Heart right ventricle (tissue), 16 donors: Measurements from ENCODE around the gene ETNK2. TPM values are rescaled to one million over a fixed set of nuclear protein-coding genes. Genes with fewer than 3 reads are reported as not detected.

Experiments used
- ATAC-seq, 8 donors: fragments of 200-7000 bp; cut with Tn5 transposase; one replicate each; pipeline ENCODE4 v1.9.1; 2020; ENCODE audit warnings: mild to moderate bottlenecking in 8 of 8, moderate library complexity in 8 of 8, moderate number of reproducible peaks in 1 of 8
- DNase-seq, 2 donors: peaks; one replicate each; pipeline ENCODE4 v3.0.0-alpha.2; 2020
- H3K27ac ChIP-seq, 10 donors: fragments of 200-600 bp; sonication (generic) in 2 of 10; one replicate each; pipeline versions ENCODE4 v1.5.0 to v1.8.0; 2020 to 2022; ENCODE audit warnings: mild to moderate bottlenecking in 3 of 10
- H3K27me3 ChIP-seq, 7 donors: fragments of 200-600 bp; one replicate each; pipeline ENCODE4 v1.8.0; 2021 to 2022; ENCODE audit warnings: mild to moderate bottlenecking in 2 of 7
- H3K36me3 ChIP-seq, 9 donors: fragments of 200-600 bp; sonication (generic) in 1 of 9; one replicate each; pipeline versions ENCODE4 v1.5.0 to v1.8.0; 2020 to 2022; ENCODE audit warnings: mild to moderate bottlenecking in 2 of 9
- H3K4me1 ChIP-seq, 9 donors: fragments of 200-600 bp; sonication (generic) in 1 of 9; one replicate each; pipeline versions ENCODE4 v1.5.0 to v1.8.0; 2020 to 2022; ENCODE audit warnings: mild to moderate bottlenecking in 4 of 9
- H3K4me3 ChIP-seq, 10 donors: fragments of 200-600 bp; sonication (generic) in 2 of 10; one replicate each; pipeline versions ENCODE4 v1.5.0 to v1.8.0; 2020 to 2022; ENCODE audit warnings: mild to moderate bottlenecking in 7 of 10, moderate library complexity in 2 of 10
- H3K9me3 ChIP-seq, 11 donors: fragments of 200-600 bp in 10 of 11; sonication (generic) in 2 of 11; one replicate each; pipeline versions ENCODE4 v1.5.0 to v1.8.0; 2013 to 2022; ENCODE audit warnings: mild to moderate bottlenecking in 2 of 11, control low read depth in 1 of 11, moderate library complexity in 1 of 11
- WGBS, 2 donors: extraction: QIAGEN DNeasy Blood & Tissue Kit; methylation state at CpG; one replicate each; pipeline ENCODE4 v1.1.7; 2013; ENCODE audit warnings: inconsistent platforms in 1 of 2; 5-methylcytosine and 5-hydroxymethylcytosine counted together
- intact Hi-C, 10 donors: fragments of 100-400 bp; cut with DNase I; formaldehyde crosslinking; loops; one replicate each; pipeline versions ENCODE4 v1.11.1 to v1.14.2; 2022
- polyA plus RNA-seq, 2 donors: library from polyadenylated mRNA; stranded (reverse); fragments of 200-250 nt; gene quantifications; one replicate each; pipeline ENCODE4 v1.2.3, GENCODE V29; 2013
- total RNA-seq, 10 donors: library from RNA; stranded (reverse); fragmentation: NEBNext Ultra II Directional in 3 of 10; extraction: Animal tissue kit (Norgen Biotek cat#: 25700) in 3 of 10; gene quantifications; one replicate each; pipeline versions ENCODE4 v1.2.1 to v1.2.4, GENCODE V29; 2021 to 2023
- TF ChIP-seq, protein P1 (sequence below), 9 donors: fragments of 200-600 bp; sonication (generic) in 2 of 9; IDR thresholded peaks; one replicate each; pipeline versions ENCODE4 v1.5.0 to v1.8.0; 2021 to 2022; ENCODE audit warnings: antibody characterized with exemption in 9 of 9, mild to moderate bottlenecking in 5 of 9, moderate library complexity in 1 of 9
- donor health status: Arrhythmogenic right ventricular cardiomyopathy.
- donor health status: ischemic (EF 13 %, LVEDD 7.1; RV severe dilation, severe dysfunction).
- donor health status: healthy with polysubstance abuse.
- donor health status: DM: no; HTN: yes; CAD: no.
- donor health status: DM: no; HTN: no; CAD: no.
- donor health status: ischemic (EF 25% LVEDD 6.9; RV normal size, moderate dysfunction).
- donor health status: ischemic (EF 25% LVEDD 5.7; RV mildly dilated, moderate dysfunction).
- donor health status: healthy.
- donor health status: DM: yes; HTN: yes; CAD: no.
- donor health status: Ischemic cardiomyopathy.
- donor health status: ischemic (EF 35%, LVEDD 5.7; RV mildly dilated, moderate dysfunction).
- donor health status: nonischemic (EF 11% LVEDD 7.7; RV severe dilation, severe dysfunction).
- donor health status: DM: yes; HTN: yes; CAD: no.
- donor health status: PGD.
- donor health status: ischemic (EF 29% LVEDD 5.4; RV normal size, mild dysfunction).
- donor health status: nonischemic (EF 23%, LVEDD 6.1; RV moderate dilation, normal function).

ETNK2 gene
- total and polyA plus RNA-seq, 12 donors: 0.47 to 5.2 (median 2.3) TPM

DNA sequence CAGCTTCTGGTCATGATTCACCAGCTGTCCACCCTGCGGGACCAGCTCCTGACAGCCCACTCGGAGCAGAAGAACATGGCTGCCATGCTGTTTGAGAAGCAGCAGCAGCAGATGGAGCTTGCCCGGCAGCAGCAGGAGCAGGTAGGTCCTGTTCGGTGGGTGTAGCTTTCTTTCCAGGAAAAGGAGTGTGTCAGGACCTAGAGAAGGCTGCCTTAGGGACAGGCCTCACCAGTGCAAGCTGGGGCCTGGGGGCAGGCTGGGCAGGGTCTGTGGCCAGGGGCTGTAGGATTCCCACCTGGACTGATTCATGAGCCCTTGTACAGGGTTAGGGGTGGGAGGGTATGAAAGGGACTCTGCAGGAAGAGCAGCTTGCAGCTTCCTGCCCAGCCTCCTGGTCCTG lies 35.3 kb downstream of the ETNK2 start:
- DNase-seq: no peak
- intact Hi-C loops: no loop called here
- 95 to 96% methylated on average over 4 of the region's 4 CpGs for WGBS, 2 donors
- peaks cover 0 to 22% (median 0%) of the 10 kb centered on the region in 9 donors for H3K4me1 ChIP-seq
- H3K9me3 ChIP-seq: no peaks in the 10 kb centered on the region
- no peak overlapping the region for H3K4me3 ChIP-seq
- no peak for ATAC-seq
- peak overlapping the region in 1 of 10 donors; percentile 4 for H3K27ac ChIP-seq
- peaks cover 0 to 86% (median 5%) of the 10 kb centered on the region in 9 donors for H3K36me3 ChIP-seq
- no peaks in the 10 kb centered on the region for H3K27me3 ChIP-seq
- TF ChIP-seq, protein P1, sequence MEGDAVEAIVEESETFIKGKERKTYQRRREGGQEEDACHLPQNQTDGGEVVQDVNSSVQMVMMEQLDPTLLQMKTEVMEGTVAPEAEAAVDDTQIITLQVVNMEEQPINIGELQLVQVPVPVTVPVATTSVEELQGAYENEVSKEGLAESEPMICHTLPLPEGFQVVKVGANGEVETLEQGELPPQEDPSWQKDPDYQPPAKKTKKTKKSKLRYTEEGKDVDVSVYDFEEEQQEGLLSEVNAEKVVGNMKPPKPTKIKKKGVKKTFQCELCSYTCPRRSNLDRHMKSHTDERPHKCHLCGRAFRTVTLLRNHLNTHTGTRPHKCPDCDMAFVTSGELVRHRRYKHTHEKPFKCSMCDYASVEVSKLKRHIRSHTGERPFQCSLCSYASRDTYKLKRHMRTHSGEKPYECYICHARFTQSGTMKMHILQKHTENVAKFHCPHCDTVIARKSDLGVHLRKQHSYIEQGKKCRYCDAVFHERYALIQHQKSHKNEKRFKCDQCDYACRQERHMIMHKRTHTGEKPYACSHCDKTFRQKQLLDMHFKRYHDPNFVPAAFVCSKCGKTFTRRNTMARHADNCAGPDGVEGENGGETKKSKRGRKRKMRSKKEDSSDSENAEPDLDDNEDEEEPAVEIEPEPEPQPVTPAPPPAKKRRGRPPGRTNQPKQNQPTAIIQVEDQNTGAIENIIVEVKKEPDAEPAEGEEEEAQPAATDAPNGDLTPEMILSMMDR (IDR thresholded peaks at IDR 0.05): no peak

DNA sequence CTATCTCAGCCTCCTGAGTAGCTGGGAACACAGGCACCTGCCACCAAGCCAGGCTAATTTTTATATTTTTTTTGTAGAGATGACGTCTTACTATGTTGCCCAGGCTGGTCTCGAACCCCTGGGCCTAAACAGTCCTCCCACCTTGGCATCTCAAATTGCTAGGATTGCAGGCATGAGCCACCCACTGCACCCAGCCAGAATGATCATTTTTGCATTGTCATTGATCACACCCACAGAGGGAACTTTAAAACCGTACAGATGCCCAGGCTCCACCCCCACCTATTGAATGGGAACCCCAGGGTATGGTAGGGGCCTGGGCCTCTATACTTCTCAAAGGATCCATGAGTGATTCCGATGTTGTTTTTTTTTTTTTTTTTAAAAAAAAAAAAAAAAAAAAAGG lies 36.7 kb downstream of the ETNK2 start:
- Histone ChIP-seq H3K27me3 (no peaks in the 10 kb centered on the region), H3K4me3 (no peak overlapping the region), H3K36me3 (peaks cover 0 to 71% (median 0%) of the 10 kb centered on the region in 9 donors), H3K9me3 (no peaks in the 10 kb centered on the region), H3K27ac (no peak overlapping the region), H3K4me1 (peaks cover 0 to 35% (median 6%) of the 10 kb centered on the region in 9 donors)
- TF ChIP-seq, protein P1 (IDR thresholded peaks at IDR 0.05): no peak
- 87 to 88% methylated on average over 4 of the region's 4 CpGs for WGBS, 2 donors
- DNase-seq (no peak), ATAC-seq (no peak)
- intact Hi-C loops: no loop called here

DNA sequence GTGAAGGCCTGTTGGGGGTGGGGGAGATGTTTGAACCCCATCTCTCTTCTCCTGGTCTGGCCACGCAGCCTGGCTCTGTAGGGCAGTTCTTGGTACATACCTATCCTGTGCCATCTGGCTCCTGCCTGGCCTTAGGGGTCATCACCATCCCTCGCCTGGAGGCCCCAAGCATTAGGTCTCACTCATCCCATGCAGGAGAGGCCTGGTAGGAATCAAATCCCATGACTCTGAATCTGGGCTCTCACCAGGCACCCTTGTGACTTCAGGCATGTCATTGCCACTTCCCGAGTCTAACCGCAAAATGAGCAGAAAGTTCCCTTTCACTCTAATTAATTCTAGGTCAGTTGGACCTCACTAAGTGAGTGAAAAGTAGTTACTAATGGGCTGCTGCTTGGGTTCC lies 37.2 kb downstream of the ETNK2 start:
- H3K27ac ChIP-seq: no peak overlapping the region

DNA sequence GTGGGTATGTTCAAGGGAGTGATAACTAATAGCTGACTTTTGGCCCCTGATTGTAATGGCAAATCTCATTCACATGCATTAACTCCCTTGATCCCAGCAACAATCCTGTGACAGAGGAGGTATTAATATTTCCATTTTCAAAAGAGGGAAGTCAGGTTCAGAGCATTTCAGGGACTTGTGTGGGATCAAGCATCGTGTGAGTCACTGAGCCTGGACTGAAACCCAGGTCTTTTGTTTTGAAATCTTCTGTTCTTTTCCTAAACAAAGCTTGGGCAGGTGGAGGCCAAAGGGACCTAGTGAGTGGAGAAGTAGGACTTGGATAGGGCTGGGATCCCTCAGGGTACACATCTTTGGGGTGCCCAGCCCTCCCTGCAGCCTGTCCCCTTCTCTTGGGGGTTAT lies 37.9 kb downstream of the ETNK2 start:
- ATAC-seq (no peak), DNase-seq (no peak)
- intact Hi-C loops: no loop called here
- Histone ChIP-seq H3K27me3 (no peaks in the 10 kb centered on the region), H3K4me3 (no peak overlapping the region), H3K27ac (no peak overlapping the region), H3K9me3 (no peaks in the 10 kb centered on the region), H3K4me1 (peaks cover 0 to 46% (median 12%) of the 10 kb centered on the region in 9 donors), H3K36me3 (peaks cover 0 to 59% (median 0%) of the 10 kb centered on the region in 9 donors)
- TF ChIP-seq, protein P1 (IDR thresholded peaks at IDR 0.05): no peak
- 80 to 81% methylated on average over 1 of the region's 1 CpG for WGBS, 2 donors

More for the DNA sequence above, 37.2 kb downstream of the ETNK2 start:
- TF ChIP-seq, protein P1 (IDR thresholded peaks at IDR 0.05): no peak
- Histone ChIP-seq H3K4me1 (peaks cover 0 to 39% (median 6%) of the 10 kb centered on the region in 9 donors), H3K27me3 (no peaks in the 10 kb centered on the region), H3K36me3 (peaks cover 0 to 66% (median 0%) of the 10 kb centered on the region in 9 donors), H3K4me3 (no peak overlapping the region), H3K9me3 (no peaks in the 10 kb centered on the region)
- DNase-seq (no peak), ATAC-seq (no peak)
- 94 to 95% methylated on average over 4 of the region's 4 CpGs for WGBS, 2 donors
- intact Hi-C loops: no loop called here
